ENCODE data around the gene WWC1. TPM values are rescaled to one million over a fixed set of nuclear protein-coding genes. Genes with fewer than 3 reads are reported as not detected.
A peak's percentile ranks its signal among the peaks of the same experiment; 100 is the strongest.

Gene WWC1
- total RNA-seq, 1 donor from 2014 or later, result 18.7 TPM

DNA sequence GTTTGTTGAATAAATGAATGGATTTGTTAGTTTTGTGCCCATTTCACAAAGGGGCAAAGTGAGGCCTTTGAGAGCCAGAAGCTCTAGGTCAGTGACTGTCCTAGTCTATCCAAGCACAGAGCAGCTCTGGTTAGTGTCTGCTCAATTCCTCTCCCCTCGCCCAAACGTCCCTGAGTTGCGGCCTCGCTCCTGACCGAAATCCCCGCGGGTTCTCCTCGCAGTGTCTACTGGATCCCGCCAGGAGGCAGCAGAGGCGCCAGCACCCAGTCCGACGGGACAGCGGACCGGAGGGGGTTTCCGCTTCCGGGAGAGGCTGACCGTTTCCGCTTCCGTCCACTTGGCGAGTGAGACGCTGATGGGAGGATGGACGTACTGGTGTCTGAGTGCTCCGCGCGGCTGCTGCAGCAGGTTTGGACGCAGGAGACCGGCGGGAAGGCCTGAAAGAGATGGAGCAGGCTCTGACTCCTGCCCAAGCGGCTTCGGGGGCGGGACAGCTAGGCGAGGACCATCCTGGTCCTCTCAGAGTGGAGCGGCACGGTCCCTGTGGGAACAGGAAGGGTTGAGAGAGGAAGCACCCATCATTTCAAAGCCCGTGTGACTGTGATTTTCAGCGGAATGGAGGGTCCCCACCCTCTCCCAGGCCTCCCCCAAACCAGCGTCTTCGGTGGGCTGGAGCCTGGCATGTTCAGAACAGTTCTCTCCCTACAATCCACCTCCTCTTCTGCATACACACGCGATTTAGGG, 194.9 kb downstream of the WWC1 start, which contains the start of gene RARS1:
Gene RARS1, plus strand, starts transcription at position 336 of the 744 bp plus-strand sequence. Its CDS starts 28 bp downstream, at position 364.
- DNase-seq (ENCODE audit: extremely low spot score in 2 of 2), result no peak
- Histone ChIP-seq H3K27me3 (no peaks in the 10 kb centered on the region), H3K36me3 (peaks cover 0 to 32% of the 10 kb centered on the region in 2 donors), H3K27ac (peak within 1 kb of the TSS; percentile 53), H3K9me3 (no peaks in the 10 kb centered on the region), H3K4me1 (peaks cover 10% of the 10 kb centered on the region), H3K4me3 (peak within 1 kb of the TSS; percentile 87 to 88)
- peak in 1 of 2 donors; percentile 55 for TF ChIP-seq POLR2A (IDR thresholded peaks at IDR 0.05)
- TF ChIP-seq POLR2AphosphoS5 (IDR thresholded peaks at IDR 0.05; ENCODE audit: insufficient read depth in 1 of 2, low read depth in 1 of 2), result peak; percentile 86 to 96
- TF ChIP-seq CTCF (IDR thresholded peaks at IDR 0.05), result peak; percentile 85 to 91 (median 89)
- intact Hi-C loops (cut with DNase I), result no loop called here

DNA sequence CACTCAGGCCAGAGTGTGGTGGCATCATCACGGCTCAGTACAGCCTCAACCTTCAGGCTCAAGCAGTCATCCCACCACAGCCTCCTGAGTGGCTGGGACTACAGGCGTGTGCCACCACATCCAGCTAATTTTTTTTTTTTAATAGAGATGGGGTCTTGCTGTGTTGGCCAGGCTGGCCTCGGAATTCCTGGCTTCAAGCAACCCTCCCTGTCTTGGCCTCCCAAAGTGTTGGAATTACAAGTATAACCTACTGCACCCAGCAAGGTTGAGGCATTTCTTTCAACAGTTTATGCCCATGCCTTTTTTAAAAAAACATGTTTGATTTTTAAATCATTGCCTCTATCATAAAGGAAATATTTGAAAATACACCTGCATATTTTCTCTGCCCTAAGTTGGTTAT, 197.6 kb downstream of the WWC1 start:
- intact Hi-C loops (cut with DNase I), result no loop called here

DNA sequence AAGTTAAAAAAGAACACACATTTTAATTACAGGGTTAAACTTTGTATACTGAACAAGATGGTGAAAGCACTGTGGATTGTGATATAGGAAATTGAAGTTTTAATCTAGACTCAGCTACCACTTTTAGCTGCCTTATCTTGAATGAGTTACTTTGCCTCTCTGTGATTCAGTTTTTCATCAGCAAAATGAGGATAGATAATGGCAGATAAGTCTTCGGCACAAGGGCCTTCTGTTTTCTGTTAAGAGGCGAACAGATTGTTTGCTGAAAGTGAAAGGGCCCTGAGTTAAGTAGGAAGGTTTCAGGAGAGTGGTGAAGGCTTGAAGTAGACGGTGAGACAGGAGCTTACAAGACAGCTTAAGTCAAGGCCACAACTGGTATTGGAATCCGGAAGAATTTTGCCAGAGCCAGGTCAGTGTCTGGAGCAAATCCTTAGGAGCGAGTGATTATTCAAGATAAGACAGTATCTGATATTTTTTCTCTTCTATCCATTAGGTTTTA, 202.7 kb downstream of the WWC1 start:
- TF ChIP-seq CTCF (IDR thresholded peaks at IDR 0.05), result no peak
- TF ChIP-seq POLR2A (IDR thresholded peaks at IDR 0.05), result no peak
- H3K4me1 ChIP-seq, result no peaks in the 10 kb centered on the region
- intact Hi-C loops (cut with DNase I), result no loop called here
- no peak overlapping the region for H3K4me3 ChIP-seq
- no peak overlapping the region for H3K27ac ChIP-seq
- H3K36me3 ChIP-seq, result peaks cover 0 to 93% of the 10 kb centered on the region in 2 donors
- no peaks in the 10 kb centered on the region for H3K27me3 ChIP-seq
- no peak for DNase-seq (ENCODE audit: extremely low spot score in 2 of 2)
- H3K9me3 ChIP-seq, result no peaks in the 10 kb centered on the region

More for the DNA sequence above, 197.6 kb downstream of the WWC1 start:
- DNase-seq (ENCODE audit: extremely low spot score in 2 of 2), result no peak
- Histone ChIP-seq H3K36me3 (peaks cover 0 to 58% of the 10 kb centered on the region in 2 donors), H3K27ac (no peak overlapping the region), H3K4me1 (peaks cover 10% of the 10 kb centered on the region), H3K9me3 (no peaks in the 10 kb centered on the region), H3K4me3 (no peak overlapping the region), H3K27me3 (no peaks in the 10 kb centered on the region)
- TF ChIP-seq CTCF (IDR thresholded peaks at IDR 0.05), result no peak
- no peak for TF ChIP-seq POLR2AphosphoS5 (IDR thresholded peaks at IDR 0.05; ENCODE audit: insufficient read depth in 1 of 2, low read depth in 1 of 2)

DNA sequence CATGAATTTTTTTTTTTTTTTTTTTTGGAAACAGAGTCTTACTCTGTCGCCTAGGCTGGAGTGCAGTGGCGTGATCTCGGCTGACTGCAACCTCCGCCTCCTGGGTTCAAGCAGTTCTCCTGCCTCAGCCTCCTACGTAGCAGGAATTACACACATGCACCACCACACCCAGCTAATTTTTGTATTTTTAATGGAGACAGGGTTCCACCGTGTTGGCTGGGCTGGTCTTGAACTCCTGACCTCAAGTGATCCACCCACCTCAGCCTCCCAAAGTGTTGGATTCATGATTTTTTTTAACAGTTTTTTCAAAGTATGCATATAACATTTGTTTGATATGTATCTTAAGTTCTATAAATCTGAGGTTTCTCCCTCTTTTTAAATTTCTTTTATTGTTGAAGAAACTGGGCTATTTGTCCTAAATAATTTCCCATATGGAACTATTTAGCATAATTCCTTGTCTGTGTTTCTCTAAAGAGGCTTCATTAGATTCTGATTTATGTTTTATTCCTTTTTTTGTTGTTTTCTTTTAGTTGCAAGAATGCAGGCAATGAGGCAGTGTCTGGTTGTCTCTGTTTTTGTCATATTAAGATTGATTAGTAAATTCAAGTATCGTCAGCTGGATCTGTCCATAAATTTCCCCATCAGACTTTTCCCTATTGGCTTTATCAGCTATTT, 211.3 kb downstream of the WWC1 start:
- intact Hi-C loops (cut with DNase I), result no loop called here
- H3K4me3 ChIP-seq, result no peak overlapping the region
- peaks cover 0 to 76% of the 10 kb centered on the region in 2 donors for H3K36me3 ChIP-seq
- no peaks in the 10 kb centered on the region for H3K4me1 ChIP-seq
- no peaks in the 10 kb centered on the region for H3K27me3 ChIP-seq
- TF ChIP-seq CTCF (IDR thresholded peaks at IDR 0.05) (no peak), POLR2AphosphoS5 (IDR thresholded peaks at IDR 0.05; ENCODE audit: insufficient read depth in 1 of 2, low read depth in 1 of 2) (no peak), POLR2A (IDR thresholded peaks at IDR 0.05) (no peak)
- no peak for DNase-seq (ENCODE audit: extremely low spot score in 2 of 2)
- H3K27ac ChIP-seq, result no peak overlapping the region
- H3K9me3 ChIP-seq, result no peaks in the 10 kb centered on the region

All from vagina (tissue), 2 donors.